SJSA1 (cell line): Measurements from ENCODE around the gene PLCB3. TPM values are rescaled to one million over a fixed set of nuclear protein-coding genes. Genes with fewer than 3 reads are reported as not detected.
A peak's percentile ranks its signal among the peaks of the same experiment; 100 is the strongest.
"Not testable (repeated sequence)": the region's sequence is repeated elsewhere in the genome, so short reads cannot be mapped to it uniquely, and the experiment has no call there.

ENCODE experiments used
- DNase-seq, 2 experiments: peaks; one replicate each; pipeline ENCODE4 v3.0.0-alpha.2; 2015 to 2020; ENCODE audit warnings: low spot score in 2 of 2, low read depth in 1 of 2
- H3K27ac ChIP-seq: fragments of 250-450 bp; sonication (Bioruptor Pico); 2 replicates; pipeline ENCODE4 v1.5.1; 2020; ENCODE audit warnings: mild to moderate bottlenecking, moderate library complexity
- H3K27me3 ChIP-seq: fragments of 250-450 bp; sonication (Bioruptor Pico); replicated peaks from 2 replicates; pipeline ENCODE4 v1.5.1; 2020; ENCODE audit warnings: mild to moderate bottlenecking, moderate library complexity
- H3K36me3 ChIP-seq: fragments of 250-450 bp; sonication (Bioruptor Pico); 2 replicates; pipeline ENCODE4 v1.5.1; 2020; ENCODE audit warnings: mild to moderate bottlenecking
- H3K4me1 ChIP-seq: fragments of 250-450 bp; sonication (Bioruptor Pico); replicated peaks from 2 replicates; pipeline ENCODE4 v1.6.1; 2021; ENCODE audit warnings: mild to moderate bottlenecking
- H3K4me3 ChIP-seq: fragments of 250-450 bp; sonication (Bioruptor Pico); 2 replicates; pipeline ENCODE4 v1.5.1; 2020; ENCODE audit warnings: mild to moderate bottlenecking
- H3K9me3 ChIP-seq: fragments of 250-450 bp; sonication (Bioruptor Pico); replicated peaks from 2 replicates; pipeline ENCODE4 v1.5.1; 2020; ENCODE audit warnings: mild to moderate bottlenecking
- total RNA-seq: library from RNA; depleted of rRNA; stranded (reverse); fragments of >200 nt; shearing (Covaris generic); gene quantifications from 2 replicates; pipeline ENCODE4 v1.2.3, GENCODE V29; 2014; rRNA removed

Gene PLCB3
- total RNA-seq, 1 experiment from 2014 or later: 51.5 TPM

DNA sequence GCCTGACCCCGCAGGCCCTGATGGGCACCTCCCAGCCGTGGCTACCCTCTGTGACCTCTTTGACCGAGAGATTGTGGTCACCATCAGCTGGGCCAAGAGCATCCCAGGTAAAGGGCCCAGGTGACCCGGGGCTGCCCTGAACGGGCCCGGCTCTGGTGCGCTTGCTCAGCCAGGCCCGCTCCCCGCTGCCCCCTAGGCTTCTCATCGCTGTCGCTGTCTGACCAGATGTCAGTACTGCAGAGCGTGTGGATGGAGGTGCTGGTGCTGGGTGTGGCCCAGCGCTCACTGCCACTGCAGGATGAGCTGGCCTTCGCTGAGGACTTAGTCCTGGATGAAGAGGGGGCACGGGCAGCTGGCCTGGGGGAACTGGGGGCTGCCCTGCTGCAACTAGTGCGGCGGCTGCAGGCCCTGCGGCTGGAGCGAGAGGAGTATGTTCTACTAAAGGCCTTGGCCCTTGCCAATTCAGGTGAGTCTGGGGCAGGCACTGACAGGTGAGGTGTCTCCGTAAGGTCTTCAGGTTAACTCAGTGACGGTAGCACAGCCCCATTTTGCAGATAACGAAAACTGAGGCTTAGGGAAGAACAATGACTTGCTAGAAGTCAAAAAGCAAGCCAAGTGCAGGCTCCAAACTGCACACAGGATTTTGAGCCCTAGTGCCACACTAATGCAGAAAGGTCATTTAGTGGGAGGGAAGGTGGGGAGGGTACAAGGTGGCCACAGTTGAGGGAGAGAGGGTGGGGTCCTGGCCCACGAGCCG, 63.7 kb downstream of the PLCB3 start:
- DNase-seq: no peak
- no peak overlapping the region for H3K27ac ChIP-seq
- no peak overlapping the region for H3K4me3 ChIP-seq
- H3K27me3 ChIP-seq: no peaks in the 10 kb centered on the region
- peaks cover 10% of the 10 kb centered on the region for H3K4me1 ChIP-seq
- peaks cover 43% of the 10 kb centered on the region for H3K36me3 ChIP-seq
- no peaks in the 10 kb centered on the region for H3K9me3 ChIP-seq

DNA sequence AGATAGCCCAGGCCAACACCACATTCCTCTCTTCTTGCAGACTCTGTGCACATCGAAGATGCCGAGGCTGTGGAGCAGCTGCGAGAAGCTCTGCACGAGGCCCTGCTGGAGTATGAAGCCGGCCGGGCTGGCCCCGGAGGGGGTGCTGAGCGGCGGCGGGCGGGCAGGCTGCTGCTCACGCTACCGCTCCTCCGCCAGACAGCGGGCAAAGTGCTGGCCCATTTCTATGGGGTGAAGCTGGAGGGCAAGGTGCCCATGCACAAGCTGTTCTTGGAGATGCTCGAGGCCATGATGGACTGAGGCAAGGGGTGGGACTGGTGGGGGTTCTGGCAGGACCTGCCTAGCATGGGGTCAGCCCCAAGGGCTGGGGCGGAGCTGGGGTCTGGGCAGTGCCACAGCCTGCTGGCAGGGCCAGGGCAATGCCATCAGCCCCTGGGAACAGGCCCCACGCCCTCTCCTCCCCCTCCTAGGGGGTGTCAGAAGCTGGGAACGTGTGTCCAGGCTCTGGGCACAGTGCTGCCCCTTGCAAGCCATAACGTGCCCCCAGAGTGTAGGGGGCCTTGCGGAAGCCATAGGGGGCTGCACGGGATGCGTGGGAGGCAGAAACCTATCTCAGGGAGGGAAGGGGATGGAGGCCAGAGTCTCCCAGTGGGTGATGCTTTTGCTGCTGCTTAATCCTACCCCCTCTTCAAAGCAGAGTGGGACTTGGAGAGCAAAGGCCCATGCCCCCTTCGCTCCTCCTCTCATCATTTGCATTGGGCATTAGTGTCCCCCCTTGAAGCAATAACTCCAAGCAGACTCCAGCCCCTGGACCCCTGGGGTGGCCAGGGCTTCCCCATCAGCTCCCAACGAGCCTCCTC, 64.6 kb downstream of the PLCB3 start:
- Histone ChIP-seq H3K36me3 (peaks cover 43% of the 10 kb centered on the region), H3K4me1 (peaks cover 10% of the 10 kb centered on the region)
- H3K4me3 ChIP-seq, DNase-seq, H3K27me3 ChIP-seq, H3K9me3 ChIP-seq, H3K27ac ChIP-seq: not testable (repeated sequence)

DNA sequence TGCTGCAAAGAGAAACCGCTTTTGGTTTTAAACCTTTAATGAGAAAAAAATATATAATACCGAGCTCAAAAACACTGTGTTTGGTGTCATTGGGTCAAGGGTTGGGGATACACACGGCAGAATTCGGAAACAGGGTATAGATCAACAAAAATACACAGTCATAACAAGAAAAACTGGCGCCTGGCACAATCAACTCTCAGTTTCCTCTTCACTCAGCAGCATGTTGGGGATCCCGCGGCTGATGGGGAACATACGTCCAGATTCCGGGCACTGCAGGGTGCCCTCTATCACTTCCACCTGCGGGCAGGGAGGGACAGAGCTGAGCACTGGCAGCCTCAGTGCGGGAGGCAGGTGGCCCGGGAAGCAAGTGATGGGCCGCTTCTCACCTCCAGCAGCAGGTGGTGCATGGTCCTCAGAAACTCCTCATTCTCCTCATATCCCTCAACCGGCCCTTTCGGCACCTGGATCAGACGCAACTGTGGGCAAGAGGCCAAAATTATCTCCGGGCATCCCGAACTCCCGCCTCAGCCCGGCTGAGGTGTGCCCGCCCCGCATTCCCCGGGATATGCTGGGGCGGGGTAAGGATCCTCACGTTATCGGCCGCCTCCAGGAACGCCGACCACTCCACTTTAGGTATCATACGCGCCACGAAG, 65.5 kb downstream of the PLCB3 start:
- Histone ChIP-seq H3K36me3 (peaks cover 43% of the 10 kb centered on the region), H3K9me3 (no peaks in the 10 kb centered on the region), H3K27ac (peak overlapping the region; percentile 81), H3K27me3 (no peaks in the 10 kb centered on the region), H3K4me1 (peaks cover 16% of the 10 kb centered on the region), H3K4me3 (peak overlapping the region; percentile 69)
- DNase-seq: no peak

DNA sequence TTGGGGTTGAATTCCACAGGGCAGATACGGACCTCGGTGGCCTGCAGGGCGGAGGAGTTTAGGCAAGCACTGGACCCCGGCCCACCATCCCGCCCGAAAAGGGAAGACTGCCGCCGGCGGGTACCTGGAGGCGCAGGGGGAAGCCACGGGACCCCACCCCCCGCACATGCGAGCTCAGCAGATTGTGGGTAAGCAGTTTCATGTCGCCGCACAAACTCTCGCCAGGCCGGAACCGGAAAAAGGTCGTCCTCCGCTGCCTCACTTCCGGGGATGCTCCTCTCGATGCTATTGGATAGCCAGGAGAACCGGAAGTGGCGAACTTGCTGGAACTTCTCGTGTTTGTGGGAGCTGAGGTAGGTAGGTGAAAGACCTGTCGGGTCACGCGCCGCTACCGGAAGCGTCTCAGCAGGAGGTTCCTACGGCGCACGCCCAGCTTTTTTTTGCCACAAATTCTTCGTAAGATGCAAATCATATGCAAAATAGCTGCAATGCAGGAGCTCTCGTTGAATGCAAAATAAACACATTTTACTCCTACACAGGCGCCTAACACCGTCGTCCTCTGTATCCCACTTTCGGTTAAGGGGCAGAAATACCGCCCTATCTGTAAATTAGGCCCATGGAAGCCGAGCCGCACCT, 66.1 kb downstream of the PLCB3 start, which contains the start of gene TRMT112:
TRMT112 (minus strand) TSS at position 235 of the 636 bp plus-strand sequence; CDS start at position 202, 33 bp downstream.
- H3K36me3 ChIP-seq: peaks cover 44% of the 10 kb centered on the region
- H3K27ac ChIP-seq: peak within 1 kb of the TSS; percentile 81

DNA sequence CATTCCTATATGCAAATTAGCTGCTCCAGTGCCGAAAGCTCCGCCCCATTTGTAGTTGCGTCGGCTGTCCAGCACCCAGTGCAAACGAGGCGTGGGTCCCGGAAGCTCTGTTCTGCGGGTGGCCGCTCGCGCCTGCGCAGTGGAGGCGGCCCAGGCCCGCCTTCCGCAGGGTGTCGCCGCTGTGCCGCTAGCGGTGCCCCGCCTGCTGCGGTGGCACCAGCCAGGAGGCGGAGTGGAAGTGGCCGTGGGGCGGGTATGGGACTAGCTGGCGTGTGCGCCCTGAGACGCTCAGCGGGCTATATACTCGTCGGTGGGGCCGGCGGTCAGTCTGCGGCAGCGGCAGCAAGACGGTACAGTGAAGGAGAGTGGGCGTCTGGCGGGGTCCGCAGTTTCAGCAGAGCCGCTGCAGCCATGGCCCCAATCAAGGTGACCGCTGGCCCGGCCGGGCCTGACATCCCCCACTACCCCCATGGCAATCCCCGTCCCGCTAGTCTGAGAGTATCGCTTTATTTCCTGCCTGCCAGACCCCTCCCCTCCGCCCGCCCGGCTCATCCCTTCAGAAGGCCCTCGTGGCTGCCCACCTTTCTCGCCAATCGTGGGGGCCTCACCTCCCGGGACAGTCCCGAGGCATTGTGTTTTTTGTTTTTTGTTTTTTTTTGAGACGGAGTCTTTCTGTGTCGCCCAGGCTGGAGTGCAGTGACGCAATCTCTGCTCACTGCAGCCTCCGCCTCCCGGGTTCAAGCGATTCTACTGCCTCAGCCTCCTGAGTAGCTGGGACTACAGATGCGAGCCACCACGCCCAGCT, 66.8 kb downstream of the PLCB3 start, which contains the start of gene PRDX5:
PRDX5 (plus strand) TSS at position 161 of the 805 bp plus-strand sequence; CDS start at position 256, 95 bp downstream.
- peak; percentile 97 to 99 for DNase-seq
- Histone ChIP-seq H3K4me1 (peaks cover 20% of the 10 kb centered on the region), H3K9me3 (no peaks in the 10 kb centered on the region)

More for the DNA sequence above, 66.1 kb downstream of the PLCB3 start, which contains the start of gene TRMT112:
- peak within 1 kb of the TSS; percentile 69 for H3K4me3 ChIP-seq
- H3K4me1 ChIP-seq: peaks cover 20% of the 10 kb centered on the region
- DNase-seq: peak; percentile 93 to 99
- H3K27me3 ChIP-seq: no peaks in the 10 kb centered on the region
- H3K9me3 ChIP-seq: no peaks in the 10 kb centered on the region

More for the DNA sequence above, 66.8 kb downstream of the PLCB3 start, which contains the start of gene PRDX5:
- no peaks in the 10 kb centered on the region for H3K27me3 ChIP-seq
- H3K4me3 ChIP-seq: peak within 1 kb of the TSS; percentile 69
- H3K27ac ChIP-seq: peak within 1 kb of the TSS; percentile 81
- H3K36me3 ChIP-seq: peaks cover 46% of the 10 kb centered on the region

Other genes with a start within 250 kb of the PLCB3 start
- gene FLRT1, start 215.6 kb upstream of the PLCB3 start, total RNA-seq: 0.18 TPM in 1 of 2 replicates, not detected in the other
- gene MACROD1, start 85.4 kb upstream of the PLCB3 start, total RNA-seq: 17.6 and 22.6 TPM in 2 replicates
- gene STIP1, start 65.4 kb upstream of the PLCB3 start, total RNA-seq: 402 and 488 TPM in 2 replicates
- 0.84 TPM in 1 of 2 replicates, not detected in the other for gene FERMT3, start 44.8 kb upstream of the PLCB3 start, total RNA-seq
- 49.4 and 50.2 TPM in 2 replicates for gene TRPT1, start 25.3 kb upstream of the PLCB3 start, total RNA-seq
- 81.5 and 152 TPM in 2 replicates for gene NUDT22, start 25.3 kb upstream of the PLCB3 start, total RNA-seq
- gene DNAJC4, start 21.0 kb upstream of the PLCB3 start, total RNA-seq: 2.7 and 11.9 TPM in 2 replicates
- 13.0 and 17.2 TPM in 2 replicates for gene VEGFB, start 16.9 kb upstream of the PLCB3 start, total RNA-seq
- gene FKBP2, start 10.4 kb upstream of the PLCB3 start, total RNA-seq: 73.4 and 228 TPM in 2 replicates
- gene PPP1R14B, start 4.6 kb upstream of the PLCB3 start, total RNA-seq: 467 and 505 TPM in 2 replicates
- gene BAD, start 33.1 kb downstream of the PLCB3 start, total RNA-seq: 154 and 158 TPM in 2 replicates
- gene GPR137, start 34.3 kb downstream of the PLCB3 start, total RNA-seq: 25.4 and 46.6 TPM in 2 replicates
- gene KCNK4, start 39.8 kb downstream of the PLCB3 start, total RNA-seq: 0.31 TPM in 1 of 2 replicates, not detected in the other
- not detected in 2 replicates for gene CATSPERZ, start 48.8 kb downstream of the PLCB3 start, total RNA-seq
- 50.7 and 51.1 TPM in 2 replicates for gene ESRRA, start 54.0 kb downstream of the PLCB3 start, total RNA-seq
- gene TRMT112, start 66.0 kb downstream of the PLCB3 start, total RNA-seq: 506 and 974 TPM in 2 replicates
- gene PRDX5, start 66.6 kb downstream of the PLCB3 start, total RNA-seq: 205 and 232 TPM in 2 replicates
- 2.2 and 5.3 TPM in 2 replicates for gene CCDC88B, start 88.7 kb downstream of the PLCB3 start, total RNA-seq
- 81.8 and 84.1 TPM in 2 replicates for gene RPS6KA4, start 107.6 kb downstream of the PLCB3 start, total RNA-seq